HG02981 (cell line): ENCODE measurements around the gene SLC7A10.
"Not testable (repeated sequence)": the region's sequence is repeated elsewhere in the genome, so short reads cannot be mapped to it uniquely, and the experiment has no call there.

Source experiments
- ATAC-seq: cut with Tn5 transposase; IDR thresholded peaks from one replicate; pipeline ENCODE4 v1.9.1; 2021; ENCODE audit warnings: mild to moderate bottlenecking, moderate library complexity; ENCODE audit not compliant: unreplicated experiment

The SLC7A10 gene

DNA sequence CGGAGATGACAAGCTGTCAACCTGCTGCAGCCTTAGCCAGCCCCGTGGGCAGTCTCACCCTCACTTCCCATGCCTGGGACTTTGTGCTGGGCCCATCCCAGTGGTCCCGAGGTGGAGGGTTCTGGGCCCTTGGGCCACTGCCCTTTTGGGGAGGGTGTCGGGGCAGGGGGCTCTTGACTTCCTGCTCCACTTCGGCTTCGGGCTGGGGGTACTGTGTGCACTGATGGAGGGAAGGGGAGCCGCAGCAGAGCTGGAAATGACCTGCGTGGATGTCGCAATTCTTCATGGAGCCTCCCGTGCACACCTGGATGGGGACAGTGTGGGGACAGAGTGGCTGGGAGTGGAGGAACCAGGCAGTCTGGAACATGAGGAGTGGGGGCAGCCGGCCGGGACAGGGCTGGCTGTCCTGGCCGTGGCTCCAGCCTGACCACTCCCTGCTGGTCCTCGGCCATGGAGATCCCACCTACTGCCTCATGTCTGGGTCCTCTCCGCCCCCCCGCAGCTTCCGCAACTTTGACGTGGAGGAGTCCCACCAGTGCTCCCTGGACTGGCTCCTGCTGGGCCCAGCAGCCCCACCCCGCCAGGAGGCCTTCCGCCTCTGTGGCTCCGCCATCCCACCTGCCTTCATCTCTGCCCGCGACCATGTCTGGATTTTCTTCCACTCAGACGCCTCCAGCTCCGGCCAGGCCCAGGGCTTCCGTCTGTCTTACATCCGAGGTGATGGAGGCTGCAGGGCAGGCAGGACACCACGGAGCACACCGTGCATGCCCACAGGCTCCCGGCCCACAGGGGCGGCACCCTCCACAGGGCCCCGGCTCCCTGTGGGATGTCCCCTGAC is 21.3 kb downstream of the SLC7A10 start:
- no peak for ATAC-seq

DNA sequence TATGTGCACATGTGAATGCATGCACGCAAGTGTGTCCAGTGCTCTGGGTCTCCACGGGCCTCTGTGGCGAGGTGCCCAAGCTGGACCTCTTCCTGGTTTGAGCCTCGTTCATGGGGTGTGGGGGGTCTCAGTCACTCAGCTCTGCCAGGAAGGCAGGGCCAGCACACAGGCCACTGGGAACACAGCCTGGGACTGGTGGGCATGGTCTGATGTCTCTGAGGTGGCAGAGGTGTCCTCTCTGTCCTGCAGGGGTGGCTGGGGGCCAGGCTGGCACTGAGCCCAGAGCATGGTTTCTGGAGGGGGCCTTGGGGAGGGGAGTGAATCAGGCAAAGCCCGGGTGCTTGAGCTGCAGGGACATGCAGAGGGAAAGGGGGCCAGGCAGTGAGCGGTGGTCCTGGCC is 22.1 kb downstream of the SLC7A10 start:
- ATAC-seq, result no peak

GRCh38 chr19:33202546-33203507 is 22.8 kb downstream of the SLC7A10 start:
- ATAC-seq, result no peak

- no peak for ATAC-seq
Observed at GRCh38 chr19:33201886-33202545, 23.6 kb downstream of the SLC7A10 start.

- ATAC-seq, result no peak
Observed at GRCh38 chr19:33201473-33201872, 24.2 kb downstream of the SLC7A10 start.

DNA sequence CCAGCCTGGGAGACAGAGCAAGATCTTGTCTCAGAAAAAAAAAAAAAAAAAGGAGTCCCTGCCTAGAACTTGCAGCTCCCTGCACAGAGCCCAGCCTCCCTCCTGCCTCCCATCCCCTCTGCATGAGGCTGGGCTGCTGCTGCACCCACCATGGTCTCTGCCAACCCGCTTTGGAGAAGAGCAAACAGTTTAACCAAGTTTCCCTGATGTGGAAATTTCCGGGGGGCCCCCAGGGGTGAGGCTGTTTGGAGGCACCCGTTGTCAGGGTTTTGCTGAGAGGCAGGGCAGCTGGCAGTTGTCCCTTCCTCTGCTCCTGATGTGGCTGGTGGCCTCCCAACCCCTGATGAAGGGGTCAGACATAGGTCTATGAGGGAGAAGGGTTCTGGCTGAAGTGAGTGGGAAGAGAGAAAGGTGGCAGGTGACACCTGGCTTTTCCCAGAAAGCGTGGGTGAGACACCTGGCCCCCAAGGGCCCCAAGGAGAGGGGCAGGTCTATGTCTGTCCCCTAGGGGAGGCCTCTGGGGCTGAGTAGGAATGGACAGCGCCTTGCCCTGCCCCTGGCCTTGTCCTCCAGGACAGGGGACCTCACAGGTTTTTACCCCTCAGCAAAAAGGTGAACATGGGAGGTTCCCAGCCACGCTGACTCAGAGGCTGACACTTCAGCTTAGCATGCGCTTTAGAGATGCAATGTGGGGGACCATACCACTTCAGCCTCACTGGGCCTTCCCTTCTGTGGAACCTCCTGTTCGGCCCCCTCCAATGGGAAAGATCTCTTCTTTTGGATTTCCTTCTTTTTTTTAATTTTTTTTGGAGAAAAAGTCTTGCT is 26.0 kb downstream of the SLC7A10 start:
- ATAC-seq, result no peak

DNA sequence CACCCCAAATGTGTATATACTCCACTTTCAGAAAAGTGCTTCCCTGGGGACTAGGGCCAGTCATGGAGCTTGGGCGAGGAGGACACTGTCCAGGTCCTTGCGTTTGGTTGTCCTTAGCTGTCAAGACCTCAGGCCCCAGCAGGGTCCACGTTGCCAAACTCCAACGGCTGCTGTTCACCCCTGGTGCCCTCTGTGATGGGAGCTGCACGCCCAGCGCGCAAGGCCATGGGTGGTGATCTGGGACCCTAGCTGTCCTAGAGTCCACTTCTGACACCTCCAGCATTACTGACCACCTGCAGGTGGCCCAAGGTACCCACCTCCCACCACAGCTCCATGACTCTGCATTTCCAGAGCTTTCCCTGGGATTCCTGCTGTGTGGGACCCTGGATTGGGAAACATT is 27.5 kb downstream of the SLC7A10 start:
- ATAC-seq, result no peak

GRCh38 chr19:33197591-33198000 is 28.1 kb downstream of the SLC7A10 start:
- ATAC-seq, result no peak

DNA sequence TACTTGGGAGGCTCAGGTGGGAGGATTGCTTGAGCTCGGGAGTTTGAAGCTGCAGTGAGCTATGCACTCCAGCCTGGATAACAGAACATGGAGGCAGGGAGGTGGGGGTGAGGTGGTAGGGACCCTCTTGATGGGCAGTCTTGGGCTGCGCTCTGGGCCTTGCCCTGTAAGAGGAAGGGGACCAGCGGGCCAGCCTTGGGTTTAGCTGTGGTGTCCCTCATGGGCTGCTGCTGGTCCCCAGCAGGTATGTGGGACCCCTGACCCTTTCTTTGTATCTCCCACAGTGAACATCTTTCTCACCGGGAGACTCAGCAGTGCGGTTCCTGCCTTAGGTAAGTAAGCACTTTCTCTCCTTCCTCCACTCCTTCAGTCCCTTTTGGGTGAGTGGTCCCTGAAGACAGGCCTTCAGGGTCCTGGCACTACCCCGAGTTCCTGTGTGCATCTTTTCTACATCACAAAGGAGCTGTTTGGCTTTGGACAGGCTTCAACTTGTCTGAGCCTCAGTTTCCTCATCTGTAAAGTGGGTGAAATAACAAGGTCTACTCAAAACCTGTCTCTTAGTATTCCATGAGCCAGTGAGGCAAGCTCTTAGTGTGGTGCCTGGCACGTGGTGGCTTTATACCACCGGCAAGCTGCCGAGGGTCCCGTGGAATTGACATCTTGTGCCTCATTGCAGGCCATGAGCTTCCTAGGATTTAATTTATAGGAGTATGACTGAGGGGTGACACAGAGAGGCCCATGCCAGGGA is 29.0 kb downstream of the SLC7A10 start:
- ATAC-seq, result no peak

GRCh38 chr19:33195645-33196347 is 29.9 kb downstream of the SLC7A10 start:
- ATAC-seq, result no peak

GRCh38 chr19:33194886-33195644 is 30.6 kb downstream of the SLC7A10 start:
- no peak for ATAC-seq

DNA sequence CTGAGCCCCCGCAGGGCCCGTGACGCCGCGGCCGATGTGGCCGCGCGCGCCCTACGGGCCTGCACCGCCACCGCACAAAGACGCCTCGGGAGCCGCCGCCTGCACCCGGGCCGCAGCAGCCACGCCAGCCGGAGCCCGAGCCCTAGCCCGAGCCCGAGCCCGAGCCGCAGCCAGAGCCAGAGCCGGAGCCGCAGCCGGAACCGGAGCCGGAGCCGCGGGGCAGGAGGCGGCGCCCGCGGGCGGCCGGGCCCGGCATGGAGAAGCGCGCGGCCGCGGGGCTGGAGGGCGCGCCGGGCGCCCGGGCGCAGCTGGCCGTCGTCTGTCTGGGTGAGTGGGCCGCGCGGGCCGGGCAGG is 31.1 kb downstream of the SLC7A10 start:
- ATAC-seq, result no peak

GRCh38 chr19:33193865-33194362 is 31.7 kb downstream of the SLC7A10 start, which contains the start of gene LRP3:
Gene LRP3 (plus strand): TSS chr19:33194330. CDS start chr19:33194786, 456 bp downstream.
- ATAC-seq, result no peak

GRCh38 chr19:33193269-33193864 is 32.3 kb downstream of the SLC7A10 start:
- no peak for ATAC-seq

DNA sequence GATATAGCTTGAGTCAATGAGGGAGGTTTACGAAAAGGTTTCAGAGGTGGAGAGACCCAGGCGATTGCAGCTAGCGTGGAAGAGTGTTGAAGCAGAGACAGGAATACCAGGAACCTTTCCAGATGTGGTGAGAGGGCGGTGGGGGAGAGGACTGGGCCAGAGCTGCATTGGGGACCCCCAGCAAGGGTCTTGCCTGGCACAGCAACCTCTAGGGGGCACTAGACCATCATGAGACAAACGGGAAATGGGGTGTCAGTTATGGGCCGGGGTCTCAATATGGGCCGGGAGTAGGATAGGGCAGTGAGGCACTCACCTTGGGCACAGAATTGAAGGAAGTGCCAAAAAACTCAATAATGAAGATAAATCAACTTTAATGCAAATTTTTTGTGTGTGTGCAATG is 33.6 kb downstream of the SLC7A10 start:
- no peak for ATAC-seq

GRCh38 chr19:33191501-33191900 is 34.1 kb downstream of the SLC7A10 start:
- ATAC-seq, result no peak

DNA sequence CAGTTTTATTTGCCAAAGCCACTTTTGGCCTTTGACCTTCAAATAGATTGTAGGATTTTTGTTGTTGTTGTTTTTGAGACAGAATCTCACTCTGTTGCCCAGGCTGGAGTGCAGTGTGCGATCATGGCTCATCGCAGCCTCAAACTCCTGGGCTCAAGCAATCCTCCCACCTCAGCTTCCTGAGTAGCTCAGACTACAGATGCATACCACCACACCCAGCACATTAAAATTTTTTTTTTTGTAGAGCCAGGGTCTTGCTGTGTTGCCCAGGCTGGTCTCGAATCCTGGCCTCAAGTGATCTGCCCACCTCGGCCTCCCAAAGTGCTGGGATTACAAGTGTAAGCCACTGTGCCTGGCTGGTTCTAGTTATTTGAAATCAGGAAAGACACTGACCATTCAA is 34.6 kb downstream of the SLC7A10 start:
- ATAC-seq, result not testable (repeated sequence)

DNA sequence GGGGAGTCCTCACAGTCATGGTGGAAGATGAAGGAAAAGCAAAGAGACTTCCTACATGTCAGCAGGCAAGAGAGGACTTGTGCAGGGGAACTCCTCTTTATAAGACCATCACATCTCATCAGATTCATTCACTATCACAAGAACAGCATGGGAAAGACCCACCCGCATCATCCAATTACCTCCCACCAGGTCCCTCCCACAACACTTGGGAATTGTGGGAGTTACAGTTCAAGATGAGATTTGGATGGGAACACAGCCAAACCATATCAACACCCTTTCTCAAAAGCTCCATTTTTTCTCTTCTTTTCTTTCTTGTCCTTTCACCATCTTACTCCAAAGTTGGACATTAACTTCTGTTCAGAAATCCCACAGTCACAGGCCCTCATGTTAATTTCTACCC is 36.2 kb downstream of the SLC7A10 start:
- no peak for ATAC-seq
